H9 (cell line): Measurements from ENCODE around the gene EIF4A3. TPM values are rescaled to one million over a fixed set of nuclear protein-coding genes. Genes with fewer than 3 reads are reported as not detected.

Experiments
- DNase-seq: peaks from one replicate; pipeline ENCODE4 v3.0.0-alpha.2; 2017
- H2AFZ ChIP-seq: one replicate; pipeline ENCODE4 v1.6.1; 2013; ENCODE audit warnings: mild to moderate bottlenecking, low read length, control low read depth, moderate library complexity
- H2AK5ac ChIP-seq: 2 replicates; pipeline ENCODE4 v1.6.1; 2013; ENCODE audit warnings: low read length, control low read depth, mixed read lengths; ENCODE audit not compliant: insufficient read length
- H2BK120ac ChIP-seq: one replicate; pipeline ENCODE4 v1.6.1; 2013; ENCODE audit warnings: low read depth, mild to moderate bottlenecking, low read length, control low read depth, inconsistent platforms; ENCODE audit not compliant: poor library complexity, severe bottlenecking
- H2BK12ac ChIP-seq: 2 replicates; pipeline ENCODE4 v1.6.1; 2013; ENCODE audit warnings: low read length, control low read depth, mixed read lengths, low read depth; ENCODE audit not compliant: insufficient read length
- H2BK15ac ChIP-seq: 2 replicates; pipeline ENCODE4 v1.6.1; 2013; ENCODE audit warnings: low read depth, low read length, control low read depth
- H2BK20ac ChIP-seq: one replicate; pipeline ENCODE4 v1.6.1; 2013; ENCODE audit warnings: low read depth, mild to moderate bottlenecking, low read length, control low read depth, inconsistent platforms; ENCODE audit not compliant: poor library complexity, severe bottlenecking
- H2BK5ac ChIP-seq: 2 replicates; pipeline ENCODE4 v1.6.1; 2013; ENCODE audit warnings: low read length, control low read depth, mixed read lengths; ENCODE audit not compliant: insufficient read length
- H3K14ac ChIP-seq: 2 replicates; pipeline ENCODE4 v1.6.1; 2013; ENCODE audit warnings: low read length, control low read depth; ENCODE audit not compliant: insufficient read depth
- H3K18ac ChIP-seq: 2 replicates; pipeline ENCODE4 v1.6.1; 2013; ENCODE audit warnings: low read depth, mild to moderate bottlenecking, mixed read lengths, low read length, control low read depth; ENCODE audit not compliant: insufficient read length
- H3K23ac ChIP-seq: 2 replicates; pipeline ENCODE4 v1.6.1; 2013; ENCODE audit warnings: low read length, control low read depth, mixed read lengths, low read depth; ENCODE audit not compliant: insufficient read length
- H3K23me2 ChIP-seq: 2 replicates; pipeline ENCODE4 v1.6.1; 2013; ENCODE audit warnings: low read depth, mild to moderate bottlenecking, mixed read lengths, low read length, control low read depth; ENCODE audit not compliant: insufficient read length, poor library complexity, severe bottlenecking
- H3K27ac ChIP-seq: 2 replicates; pipeline ENCODE4 v1.5.1; 2013; ENCODE audit warnings: low read length, control low read depth, mixed read lengths, low read depth; ENCODE audit not compliant: insufficient read length
- H3K27me3 ChIP-seq: 2 replicates; pipeline ENCODE4 v1.6.1; 2013; ENCODE audit warnings: low read length, control low read depth, inconsistent platforms; ENCODE audit not compliant: insufficient read depth
- H3K4ac ChIP-seq: 2 replicates; pipeline ENCODE4 v1.6.1; 2013; ENCODE audit warnings: low read depth, mild to moderate bottlenecking, control low read depth, inconsistent platforms, low read length, moderate library complexity
- H3K4me1 ChIP-seq: 2 replicates; pipeline ENCODE4 v1.6.1; 2013; ENCODE audit warnings: low read length, control low read depth, inconsistent platforms; ENCODE audit not compliant: insufficient read depth
- H3K4me2 ChIP-seq: 2 replicates; pipeline ENCODE4 v1.6.1; 2013; ENCODE audit warnings: low read length, control low read depth, mixed read lengths; ENCODE audit not compliant: insufficient read length, insufficient read depth
- H3K56ac ChIP-seq: 2 replicates; pipeline ENCODE4 v1.6.1; 2013; ENCODE audit warnings: low read depth, mild to moderate bottlenecking, mixed read lengths, low read length, control low read depth; ENCODE audit not compliant: insufficient read length
- H3K79me1 ChIP-seq: 2 replicates; pipeline ENCODE4 v1.6.1; 2013; ENCODE audit warnings: low read depth, mild to moderate bottlenecking, moderate library complexity, low read length, control low read depth, inconsistent platforms; ENCODE audit not compliant: insufficient read depth, poor library complexity, severe bottlenecking
- H3K79me2 ChIP-seq: 2 replicates; pipeline ENCODE4 v1.6.1; 2013; ENCODE audit warnings: low read length, control low read depth, inconsistent platforms; ENCODE audit not compliant: insufficient read depth
- H3K9ac ChIP-seq: 2 replicates; pipeline ENCODE4 v1.6.1; 2013; ENCODE audit warnings: low read length, control low read depth, mixed read lengths; ENCODE audit not compliant: insufficient read length; ENCODE audit errors: extremely low read depth
- H3K9me3 ChIP-seq: one replicate; pipeline ENCODE4 v1.6.1; 2013; ENCODE audit warnings: low read depth, low read length, inconsistent platforms; ENCODE audit not compliant: control insufficient read depth
- H3T11ph ChIP-seq: one replicate; pipeline ENCODE4 v1.6.1; 2013; ENCODE audit warnings: mild to moderate bottlenecking, low read length, control low read depth, inconsistent platforms
- H4K20me1 ChIP-seq: one replicate; pipeline ENCODE4 v1.6.1; 2013; ENCODE audit not compliant: control insufficient read depth, insufficient read length, insufficient read depth
- H4K5ac ChIP-seq: 2 replicates; pipeline ENCODE4 v1.6.1; 2013; ENCODE audit warnings: low read depth, mild to moderate bottlenecking, mixed read lengths, low read length, control low read depth; ENCODE audit not compliant: insufficient read length
- H4K8ac ChIP-seq: replicated peaks from 2 replicates; pipeline ENCODE4 v1.6.1; 2013; ENCODE audit warnings: low read length, control low read depth, mixed read lengths, low read depth; ENCODE audit not compliant: insufficient read length
- H4K91ac ChIP-seq: 2 replicates; pipeline ENCODE4 v1.6.1; 2013; ENCODE audit warnings: low read depth, mild to moderate bottlenecking, moderate library complexity, mixed read lengths, low read length, control low read depth; ENCODE audit not compliant: insufficient read length
- H3K27ac Mint-ChIP-seq, 3 experiments: 2 replicates in 2 of 3; 3 replicates in 1 of 3; pipeline ENCODE4 v1.8.0; 2020 to 2021; ENCODE audit warnings: mixed read lengths in 3 of 3, mild to moderate bottlenecking in 1 of 3, moderate library complexity in 1 of 3
- H3K27me3 Mint-ChIP-seq: 2 replicates; pipeline ENCODE4 v1.8.0; 2021; ENCODE audit warnings: low read depth, mild to moderate bottlenecking, moderate library complexity, mixed read lengths
- H3K36me3 Mint-ChIP-seq, 3 experiments: 2 replicates in 2 of 3; 3 replicates in 1 of 3; pipeline ENCODE4 v1.8.0; 2020 to 2021; ENCODE audit warnings: low read depth in 3 of 3, mixed read lengths in 3 of 3; ENCODE audit not compliant: insufficient read depth in 1 of 3
- H3K4me1 Mint-ChIP-seq, 2 experiments: 2 replicates each; pipeline ENCODE4 v1.8.0; 2020; ENCODE audit warnings: mixed read lengths in 2 of 2
- H3K4me3 Mint-ChIP-seq, 2 experiments: 2 replicates in 1 of 2; 3 replicates in 1 of 2; pipeline ENCODE4 v1.8.0; 2020 to 2021; ENCODE audit warnings: mild to moderate bottlenecking in 2 of 2, mixed read lengths in 2 of 2, moderate library complexity in 1 of 2
- H3K9me3 Mint-ChIP-seq, 2 experiments: 2 replicates in 1 of 2; 3 replicates in 1 of 2; pipeline ENCODE4 v1.8.0; 2020; ENCODE audit warnings: mild to moderate bottlenecking in 2 of 2, mixed read lengths in 2 of 2, moderate library complexity in 1 of 2
- WGBS: extraction: QIAGEN DNeasy Blood & Tissue Kit; methylation state at CpG from one replicate; pipeline ENCODE4 v1.1.7; 2013; ENCODE audit warnings: missing lambda C conversion rate, low lambda C conversion rate, mixed read lengths; ENCODE audit not compliant: insufficient read length; ENCODE audit errors: extremely low coverage; 5-methylcytosine and 5-hydroxymethylcytosine counted together
- total RNA-seq: library from RNA; stranded (reverse); gene quantifications from 2 replicates; pipeline ENCODE4 v1.2.1, GENCODE V29; 2021
- TF ChIP-seq, protein P1 (sequence below): fragments of 200-600 bp; sonication (generic); conservative IDR thresholded peaks from 3 replicates; pipeline ENCODE4 v1.8.0; 2021; ENCODE audit warnings: antibody characterized with exemption, mild to moderate bottlenecking

The EIF4A3 gene
- total RNA-seq, 1 experiment from 2014 or later: 162 TPM

DNA sequence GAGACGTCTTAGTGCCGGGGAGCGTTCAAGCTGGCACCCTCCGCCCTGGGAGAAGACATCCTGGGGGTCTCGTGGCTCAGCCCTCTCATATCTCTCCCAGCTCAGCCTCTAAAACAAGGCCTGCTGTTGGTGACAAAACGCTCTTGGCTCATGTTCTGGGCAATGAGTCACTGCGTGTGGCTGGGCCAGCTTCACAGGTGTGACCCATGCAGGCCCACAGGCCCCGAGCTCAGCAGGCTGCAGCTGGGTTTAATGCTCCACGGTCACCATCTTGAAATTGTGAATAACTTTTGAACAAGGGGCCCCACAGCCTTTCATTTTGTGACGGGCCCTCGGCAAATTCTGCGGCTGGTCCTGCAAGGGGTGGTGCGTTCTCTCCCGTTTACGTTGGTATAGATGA is 23.1 kb downstream of the EIF4A3 start:
- H3K9me3 Mint-ChIP-seq: no peaks in the 10 kb centered on the region
- WGBS: no CpG with 5 or more reads among the region's 15 CpGs

More for the DNA sequence above, 23.1 kb downstream of the EIF4A3 start:
- Histone ChIP-seq H3K56ac (no peak overlapping the region), H2BK20ac (no peak overlapping the region), H3K14ac (peak overlapping the region; percentile 3), H4K5ac (no peak overlapping the region), H3K23me2 (no peaks in the 10 kb centered on the region), H3K23ac (no peak overlapping the region), H3K4me1 (peaks cover 9% of the 10 kb centered on the region; the same call in 1 of the 2 replicates), H4K91ac (no peak overlapping the region), H3K79me1 (no peaks in the 10 kb centered on the region), H3K18ac (peak overlapping the region; percentile 18), H3T11ph (no peak overlapping the region), H4K8ac (no peak overlapping the region), H3K27me3 (no peaks in the 10 kb centered on the region), H3K79me2 (no peaks in the 10 kb centered on the region), H3K9me3 (no peaks in the 10 kb centered on the region), H3K27ac (no peak overlapping the region), H3K4ac (no peak overlapping the region), H3K4me2 (no peak overlapping the region), H2AFZ (no peak overlapping the region), H2AK5ac (no peak overlapping the region), H2BK12ac (no peak overlapping the region), H3K9ac (no peak overlapping the region), H2BK15ac (no peak overlapping the region), H4K20me1 (no peaks in the 10 kb centered on the region), H2BK5ac (no peak overlapping the region), H2BK120ac (no peak overlapping the region)
- H3K27ac Mint-ChIP-seq: peak overlapping the region; percentile 86 to 94 (median 92); a peak in 6 of 7 replicates
- H3K36me3 Mint-ChIP-seq: no peaks in the 10 kb centered on the region
- DNase-seq: peak; percentile 40
- peaks cover 3% of the 10 kb centered on the region; the same call in 1 of the 2 replicates for H3K27me3 Mint-ChIP-seq
- TF ChIP-seq, protein P1, sequence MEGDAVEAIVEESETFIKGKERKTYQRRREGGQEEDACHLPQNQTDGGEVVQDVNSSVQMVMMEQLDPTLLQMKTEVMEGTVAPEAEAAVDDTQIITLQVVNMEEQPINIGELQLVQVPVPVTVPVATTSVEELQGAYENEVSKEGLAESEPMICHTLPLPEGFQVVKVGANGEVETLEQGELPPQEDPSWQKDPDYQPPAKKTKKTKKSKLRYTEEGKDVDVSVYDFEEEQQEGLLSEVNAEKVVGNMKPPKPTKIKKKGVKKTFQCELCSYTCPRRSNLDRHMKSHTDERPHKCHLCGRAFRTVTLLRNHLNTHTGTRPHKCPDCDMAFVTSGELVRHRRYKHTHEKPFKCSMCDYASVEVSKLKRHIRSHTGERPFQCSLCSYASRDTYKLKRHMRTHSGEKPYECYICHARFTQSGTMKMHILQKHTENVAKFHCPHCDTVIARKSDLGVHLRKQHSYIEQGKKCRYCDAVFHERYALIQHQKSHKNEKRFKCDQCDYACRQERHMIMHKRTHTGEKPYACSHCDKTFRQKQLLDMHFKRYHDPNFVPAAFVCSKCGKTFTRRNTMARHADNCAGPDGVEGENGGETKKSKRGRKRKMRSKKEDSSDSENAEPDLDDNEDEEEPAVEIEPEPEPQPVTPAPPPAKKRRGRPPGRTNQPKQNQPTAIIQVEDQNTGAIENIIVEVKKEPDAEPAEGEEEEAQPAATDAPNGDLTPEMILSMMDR: no peak
- H3K4me1 Mint-ChIP-seq: peaks cover 17 to 43% of the 10 kb centered on the region in 2 experiments
- H3K4me3 Mint-ChIP-seq: peak overlapping the region in 1 of 2 experiments; percentile 65; a peak in 1 of 5 replicates
